ENCODE data around the gene CCDC183.
"Not testable (repeated sequence)": the region's sequence is repeated elsewhere in the genome, so short reads cannot be mapped to it uniquely, and the experiment has no call there.

Gene CCDC183

DNA sequence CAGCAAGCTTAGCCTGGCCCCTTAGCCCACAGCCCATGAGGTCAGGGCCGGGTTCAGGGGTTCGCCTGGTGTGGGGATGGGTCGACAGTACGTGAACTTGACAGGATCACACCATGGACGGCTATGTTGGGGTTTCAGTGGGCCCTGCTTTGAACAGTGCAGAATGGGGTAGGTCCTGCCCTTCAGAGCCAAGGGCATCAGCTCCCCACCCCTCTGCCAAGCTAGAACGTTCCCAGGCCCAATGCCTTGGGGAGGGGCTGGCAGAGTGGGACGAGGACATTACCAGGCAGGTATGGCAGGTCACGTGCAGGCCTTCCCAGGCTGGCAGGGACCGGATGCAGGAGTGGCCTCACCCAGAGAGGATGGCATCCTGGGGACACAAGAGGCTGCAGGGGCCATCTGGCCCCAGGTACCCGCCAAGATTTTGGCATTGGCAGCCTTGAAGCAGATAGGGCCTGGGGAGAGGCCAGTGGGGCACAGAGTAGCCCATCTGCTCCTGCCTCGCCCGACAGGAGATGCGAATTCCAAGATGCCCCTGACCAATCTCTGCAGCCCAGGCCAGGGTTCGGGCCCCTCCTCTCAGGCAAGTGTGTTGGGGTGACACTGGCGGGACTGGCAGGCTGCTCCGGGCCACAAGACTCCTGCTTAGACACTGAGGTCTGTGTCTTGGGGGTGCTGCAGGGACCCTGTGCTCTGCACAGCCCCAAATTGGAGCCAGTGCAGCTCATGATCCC is 45.7 kb downstream of the CCDC183 start:
- not testable (repeated sequence) for H3K36me3 ChIP-seq (ENCODE audit: control insufficient read depth, insufficient read depth, low read length); H3K4me2 ChIP-seq (ENCODE audit: low read length); H3K23ac ChIP-seq (ENCODE audit: low read length); H2BK120ac ChIP-seq (ENCODE audit: low read depth, low read length); H2BK15ac ChIP-seq (replicated peaks; ENCODE audit: low read depth); H3K9ac ChIP-seq (ENCODE audit: low read length); H2AK5ac ChIP-seq (ENCODE audit: low read length); H4K5ac ChIP-seq (ENCODE audit: low read length); H3K4me1 ChIP-seq (ENCODE audit: control insufficient read depth, low read depth, low read length); H3K4me3 ChIP-seq (ENCODE audit: low read length); H3K4ac ChIP-seq (ENCODE audit: low read depth, low read length); H4K8ac ChIP-seq (ENCODE audit: low read depth, low read length); H3K27me3 ChIP-seq (ENCODE audit: insufficient read depth, low read length, poor library complexity); H2BK5ac ChIP-seq (ENCODE audit: low read length); H3K79me2 ChIP-seq (ENCODE audit: control insufficient read depth, insufficient read depth, low read length); DNase-seq; H3K79me1 ChIP-seq (ENCODE audit: low read length); H3K18ac ChIP-seq (ENCODE audit: low read length); H3K56ac ChIP-seq (ENCODE audit: low read length); H3K27ac ChIP-seq (ENCODE audit: low read depth, low read length)
- no CpG with 5 or more reads among the region's 16 CpGs for WGBS (ENCODE audit: extremely low coverage, insufficient coverage, low lambda C conversion rate)

DNA sequence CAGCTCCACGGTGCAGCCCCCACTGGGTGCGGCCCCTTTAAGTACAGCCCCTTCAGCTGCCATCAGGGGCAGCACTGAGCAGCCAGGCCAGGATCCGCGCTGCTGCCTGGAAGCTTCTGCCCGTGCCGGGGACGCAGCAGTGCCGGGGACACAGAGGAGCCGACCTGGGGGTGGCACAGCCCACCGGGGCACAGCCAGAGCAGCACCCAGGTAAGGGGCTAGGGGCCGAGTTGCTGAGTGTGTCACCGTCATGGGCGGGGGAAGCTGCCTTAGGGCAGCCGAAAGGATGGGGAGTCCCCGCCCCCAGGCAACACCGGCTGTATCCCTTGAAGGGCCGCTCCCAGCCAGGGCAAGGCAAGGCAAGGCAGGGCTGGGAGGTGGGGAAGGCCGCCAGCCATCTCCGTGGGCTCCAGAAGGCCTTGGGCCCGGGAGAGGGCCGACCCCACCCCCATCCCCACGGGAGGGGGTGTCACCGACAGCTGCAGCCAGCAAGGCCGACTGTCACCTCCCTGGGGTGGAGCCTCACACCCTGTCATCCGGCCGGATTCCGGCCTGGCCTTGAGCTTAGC is 46.3 kb downstream of the CCDC183 start, which contains the start of gene AJM1:
Gene AJM1, plus strand, starts transcription at position 99 of the 569 bp plus-strand sequence. CDS start 1,937 bp downstream, outside the sequence.
- not testable (repeated sequence) for H2BK15ac ChIP-seq (replicated peaks; ENCODE audit: low read depth); H3K23ac ChIP-seq (ENCODE audit: low read length); H2BK120ac ChIP-seq (ENCODE audit: low read depth, low read length); H3K79me2 ChIP-seq (ENCODE audit: control insufficient read depth, insufficient read depth, low read length); H3K4me3 ChIP-seq (ENCODE audit: low read length); H2AK5ac ChIP-seq (ENCODE audit: low read length); H3K4ac ChIP-seq (ENCODE audit: low read depth, low read length); H3K27me3 ChIP-seq (ENCODE audit: insufficient read depth, low read length, poor library complexity); H3K18ac ChIP-seq (ENCODE audit: low read length); H3K36me3 ChIP-seq (ENCODE audit: control insufficient read depth, insufficient read depth, low read length); H3K27ac ChIP-seq (ENCODE audit: low read depth, low read length); H2BK5ac ChIP-seq (ENCODE audit: low read length); H4K5ac ChIP-seq (ENCODE audit: low read length); H3K4me1 ChIP-seq (ENCODE audit: control insufficient read depth, low read depth, low read length); H3K79me1 ChIP-seq (ENCODE audit: low read length); H4K8ac ChIP-seq (ENCODE audit: low read depth, low read length)
- Histone ChIP-seq H3K9ac (ENCODE audit: low read length) (peak within 1 kb of the TSS; percentile 48), H3K56ac (ENCODE audit: low read length) (peak within 1 kb of the TSS; percentile 67), H3K4me2 (ENCODE audit: low read length) (peak within 1 kb of the TSS; percentile 57)
- DNase-seq = peak; percentile 82
- WGBS (ENCODE audit: extremely low coverage, insufficient coverage, low lambda C conversion rate) = no CpG with 5 or more reads among the region's 27 CpGs

DNA sequence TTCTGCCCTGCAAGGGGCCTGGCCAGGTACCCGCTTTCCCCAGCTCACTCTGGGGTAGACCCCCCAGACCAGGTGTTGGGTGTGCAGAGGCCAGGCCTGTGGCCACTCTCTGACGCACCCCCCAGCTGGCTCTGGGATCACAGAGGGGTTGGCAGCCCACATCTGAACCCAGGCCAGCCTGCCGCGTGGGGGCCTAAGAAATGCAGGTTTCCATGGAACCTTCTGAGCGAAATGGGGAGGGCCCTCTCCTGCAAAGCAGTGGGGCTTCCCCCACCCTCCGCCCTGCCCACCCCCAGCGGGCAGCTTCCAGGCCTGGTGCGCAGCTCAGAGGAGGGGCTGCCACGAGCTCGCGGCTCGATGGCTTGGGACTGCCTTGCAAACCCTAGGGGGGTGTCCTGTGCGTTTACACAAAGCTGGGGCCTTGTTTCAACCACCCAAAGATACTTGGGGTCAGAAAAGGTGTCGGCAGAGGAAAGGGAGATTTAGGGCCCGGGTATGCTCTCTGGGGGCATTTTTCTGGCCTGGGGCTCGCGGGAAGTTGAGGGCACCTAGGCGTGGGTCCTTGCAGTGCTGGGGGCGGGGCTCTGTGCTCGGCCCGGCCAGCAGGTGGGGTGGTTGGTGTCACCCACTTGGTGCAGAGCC is 47.1 kb downstream of the CCDC183 start:
- not testable (repeated sequence) for H2BK120ac ChIP-seq (ENCODE audit: low read depth, low read length); H4K5ac ChIP-seq (ENCODE audit: low read length); H3K56ac ChIP-seq (ENCODE audit: low read length); H2AK5ac ChIP-seq (ENCODE audit: low read length); H3K18ac ChIP-seq (ENCODE audit: low read length); H3K79me2 ChIP-seq (ENCODE audit: control insufficient read depth, insufficient read depth, low read length); DNase-seq; H2BK5ac ChIP-seq (ENCODE audit: low read length); H3K4me3 ChIP-seq (ENCODE audit: low read length); H3K4me2 ChIP-seq (ENCODE audit: low read length); H3K9ac ChIP-seq (ENCODE audit: low read length); H3K23ac ChIP-seq (ENCODE audit: low read length); H3K4me1 ChIP-seq (ENCODE audit: control insufficient read depth, low read depth, low read length); H3K4ac ChIP-seq (ENCODE audit: low read depth, low read length); H3K79me1 ChIP-seq (ENCODE audit: low read length); H4K8ac ChIP-seq (ENCODE audit: low read depth, low read length); H2BK15ac ChIP-seq (replicated peaks; ENCODE audit: low read depth); H3K27ac ChIP-seq (ENCODE audit: low read depth, low read length); H3K36me3 ChIP-seq (ENCODE audit: control insufficient read depth, insufficient read depth, low read length); H3K27me3 ChIP-seq (ENCODE audit: insufficient read depth, low read length, poor library complexity)
- WGBS (ENCODE audit: extremely low coverage, insufficient coverage, low lambda C conversion rate) = no CpG with 5 or more reads among the region's 21 CpGs

DNA sequence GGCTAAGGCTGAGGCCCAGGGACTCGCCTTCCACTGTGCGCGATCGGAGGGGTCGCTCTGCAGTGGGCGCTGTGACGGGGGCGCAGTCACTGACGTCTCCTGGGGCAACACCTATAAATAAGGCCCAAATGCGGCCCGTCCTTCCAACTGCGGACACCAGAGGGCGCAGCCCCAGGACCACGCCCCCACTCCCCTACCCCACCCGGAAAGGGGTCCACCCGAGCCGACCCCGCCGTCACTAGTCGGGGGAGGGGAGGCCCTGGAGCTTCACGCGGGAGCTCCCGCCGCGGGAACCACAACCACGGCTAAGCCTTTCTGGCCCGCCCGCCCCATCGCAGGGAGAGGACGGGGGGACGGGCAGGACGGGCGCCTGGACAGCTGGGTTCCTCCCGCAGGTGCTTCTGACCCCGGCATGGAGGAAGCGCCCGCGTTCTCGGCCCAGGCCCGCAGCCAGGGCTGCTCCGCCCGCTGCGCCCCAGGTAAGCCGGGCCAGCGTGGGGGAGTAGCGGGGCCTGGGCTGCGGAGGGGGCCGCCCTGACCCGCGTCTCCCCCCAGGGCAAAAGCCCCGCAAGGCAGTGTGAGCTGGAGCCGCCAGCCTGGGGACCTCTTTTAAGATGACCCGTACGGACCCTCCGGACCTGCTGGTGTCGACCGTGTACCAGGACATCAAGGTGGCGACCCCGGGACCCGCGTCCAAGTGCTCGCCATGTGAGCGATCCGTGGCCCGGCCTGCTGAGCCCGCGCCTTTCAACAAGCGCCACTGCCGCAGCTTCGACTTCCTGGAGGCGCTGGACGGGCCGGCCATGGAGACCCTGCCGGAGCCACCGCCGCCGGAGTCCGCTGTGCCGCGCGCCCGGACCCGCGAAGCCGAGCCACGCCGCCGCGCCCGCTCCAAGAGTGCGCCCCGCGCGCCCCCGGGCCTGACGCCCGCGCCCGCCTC is 47.9 kb downstream of the CCDC183 start:
- not testable (repeated sequence) for H3K23ac ChIP-seq (ENCODE audit: low read length); H3K4me1 ChIP-seq (ENCODE audit: control insufficient read depth, low read depth, low read length); H2BK15ac ChIP-seq (replicated peaks; ENCODE audit: low read depth); H3K9ac ChIP-seq (ENCODE audit: low read length); H3K4me3 ChIP-seq (ENCODE audit: low read length); H3K56ac ChIP-seq (ENCODE audit: low read length); H3K79me2 ChIP-seq (ENCODE audit: control insufficient read depth, insufficient read depth, low read length); H2BK120ac ChIP-seq (ENCODE audit: low read depth, low read length); H3K27me3 ChIP-seq (ENCODE audit: insufficient read depth, low read length, poor library complexity); H3K36me3 ChIP-seq (ENCODE audit: control insufficient read depth, insufficient read depth, low read length); H3K79me1 ChIP-seq (ENCODE audit: low read length); H3K4ac ChIP-seq (ENCODE audit: low read depth, low read length); DNase-seq; H4K8ac ChIP-seq (ENCODE audit: low read depth, low read length); H3K18ac ChIP-seq (ENCODE audit: low read length); H3K4me2 ChIP-seq (ENCODE audit: low read length); H2BK5ac ChIP-seq (ENCODE audit: low read length); H3K27ac ChIP-seq (ENCODE audit: low read depth, low read length); H4K5ac ChIP-seq (ENCODE audit: low read length); H2AK5ac ChIP-seq (ENCODE audit: low read length)
- no CpG with 5 or more reads among the region's 99 CpGs for WGBS (ENCODE audit: extremely low coverage, insufficient coverage, low lambda C conversion rate)

DNA sequence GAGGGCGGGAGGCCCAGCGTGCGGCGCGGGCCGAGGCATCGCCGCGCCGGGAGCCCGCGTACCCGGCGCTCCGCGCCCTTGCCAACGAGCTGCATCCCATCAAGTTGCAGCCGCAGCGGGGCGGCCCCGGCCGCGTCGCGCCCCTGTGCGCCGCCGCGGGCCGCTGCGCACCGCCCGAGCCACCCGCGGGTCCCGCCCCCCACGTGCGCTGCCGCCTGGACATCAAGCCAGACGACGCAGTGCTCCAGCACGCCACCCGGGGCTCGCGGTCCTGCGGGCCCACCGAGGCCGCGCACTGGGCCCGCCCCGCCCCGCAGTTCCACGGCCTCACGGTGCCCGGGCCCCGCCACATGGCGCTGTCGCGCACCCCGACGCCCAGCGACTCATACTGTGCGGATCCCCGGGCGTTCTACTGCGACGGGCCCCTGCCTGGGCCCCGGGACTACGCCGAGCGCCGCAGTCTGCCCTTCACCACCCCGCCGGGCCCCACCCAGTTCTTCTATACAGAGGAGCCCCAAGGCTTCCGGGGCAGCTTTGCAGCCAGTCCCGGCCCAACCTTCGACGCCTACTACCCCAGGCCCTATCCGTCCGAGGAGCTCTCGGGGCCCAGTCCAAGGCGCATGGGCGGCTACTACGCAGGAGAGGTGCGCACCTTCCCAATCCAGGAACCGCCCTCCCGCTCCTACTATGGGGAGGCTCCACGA is 48.8 kb downstream of the CCDC183 start:
- no peak overlapping the region for H2BK15ac ChIP-seq (replicated peaks; ENCODE audit: low read depth)
- H3K27me3 ChIP-seq (ENCODE audit: insufficient read depth, low read length, poor library complexity) = no peaks in the 10 kb centered on the region
- H2AK5ac ChIP-seq (ENCODE audit: low read length) = no peak overlapping the region
- H4K8ac ChIP-seq (ENCODE audit: low read depth, low read length) = no peak overlapping the region
- H3K18ac ChIP-seq (ENCODE audit: low read length) = no peak overlapping the region
- no peak overlapping the region for H2BK5ac ChIP-seq (ENCODE audit: low read length)
- no peak for DNase-seq
- no peak overlapping the region for H3K27ac ChIP-seq (ENCODE audit: low read depth, low read length)
- H2BK120ac ChIP-seq (ENCODE audit: low read depth, low read length) = no peak overlapping the region
- no peak overlapping the region for H3K56ac ChIP-seq (ENCODE audit: low read length)
- no peak overlapping the region for H3K4me2 ChIP-seq (ENCODE audit: low read length)
- H3K79me1 ChIP-seq (ENCODE audit: low read length) = no peaks in the 10 kb centered on the region
- no peak overlapping the region for H3K23ac ChIP-seq (ENCODE audit: low read length)
- no peaks in the 10 kb centered on the region for H3K36me3 ChIP-seq (ENCODE audit: control insufficient read depth, insufficient read depth, low read length)
- H3K9ac ChIP-seq (ENCODE audit: low read length) = no peak overlapping the region
- H3K79me2 ChIP-seq (ENCODE audit: control insufficient read depth, insufficient read depth, low read length) = no peaks in the 10 kb centered on the region
- no peak overlapping the region for H3K4ac ChIP-seq (ENCODE audit: low read depth, low read length)
- H3K4me3 ChIP-seq (ENCODE audit: low read length) = no peak overlapping the region
- no peaks in the 10 kb centered on the region for H3K4me1 ChIP-seq (ENCODE audit: control insufficient read depth, low read depth, low read length)
- WGBS (ENCODE audit: extremely low coverage, insufficient coverage, low lambda C conversion rate) = no CpG with 5 or more reads among the region's 88 CpGs
- H4K5ac ChIP-seq (ENCODE audit: low read length) = no peak overlapping the region
